MM.1S (cell line): Measurements from ENCODE around the gene CTSA.

Source experiments
- CTCF ChIP-seq: fragments of 300-600 bp; sonication (generic); IDR thresholded peaks from 2 replicates; pipeline ENCODE4 v1.5.1; 2016; ENCODE audit warnings: antibody characterized with exemption, low read length, mixed read lengths
- EZH2 ChIP-seq: fragments of 300-600 bp; sonication (generic); optimal IDR thresholded peaks from 2 replicates; pipeline ENCODE3; 2017; ENCODE audit warnings: low read depth, mild to moderate bottlenecking, antibody characterized with exemption, low read length, mixed read lengths
- EZH2phosphoT487 ChIP-seq: fragments of 300-600 bp; sonication (generic); IDR thresholded peaks from 2 replicates; pipeline ENCODE4 v1.6.1; 2018; ENCODE audit warnings: antibody characterized with exemption, low read length

- TF ChIP-seq EZH2 (no peak), CTCF (no peak), EZH2phosphoT487 (no peak)
Measured at GRCh38 chr20:45911486-45912343, 20.6 kb downstream of the CTSA start, which contains the start of gene PLTP.
